Activated CD4-positive, alpha-beta T cell treated with anti-CD3 and anti-CD28 coated beads, Interleukin-2, Interleukin-6, amounts not matched to agents 100 ng/mL and 50 ng/mL, durations not matched to agents 16 hours and 8 hours (primary cell): ENCODE results near the gene ICA1.
"Not testable (repeated sequence)": the region's sequence is repeated elsewhere in the genome, so short reads cannot be mapped to it uniquely, and the experiment has no call there.

ENCODE experiments used
- DNase-seq: peaks from one replicate; pipeline ENCODE4 v3.0.0-alpha.2; 2020

Gene ICA1

GRCh38 chr7:8261711-8262695 lies at the start of gene ICA1:
TSS of gene ICA1 (minus strand) at chr7:8262167. CDS start at chr7:8235926, 26,241 bp downstream.
- peak; percentile 41 for DNase-seq

GRCh38 chr7:8310876-8311275 lies 48.9 kb upstream of the ICA1 start:
- DNase-seq, result no peak

GRCh38 chr7:8305625-8306388 lies 43.8 kb upstream of the ICA1 start:
- no peak for DNase-seq

- no peak for DNase-seq
These were observed 43.1 kb upstream of the ICA1 start for GRCh38 chr7:8305104-8305503.

- no peak for DNase-seq
These were observed 42.0 kb upstream of the ICA1 start for GRCh38 chr7:8303904-8304528.

GRCh38 chr7:8297023-8297422 lies 35.1 kb upstream of the ICA1 start:
- DNase-seq, result not testable (repeated sequence)

- DNase-seq, result no peak
These were observed 34.3 kb upstream of the ICA1 start for GRCh38 chr7:8296362-8296659.

GRCh38 chr7:8295638-8296361 lies 33.8 kb upstream of the ICA1 start:
- DNase-seq, result peak; percentile 69

- no peak for DNase-seq
These were observed 29.6 kb upstream of the ICA1 start for GRCh38 chr7:8291397-8292141.

- DNase-seq, result no peak
These were observed 28.8 kb upstream of the ICA1 start for GRCh38 chr7:8290645-8291308.

GRCh38 chr7:8286118-8286517 lies 24.2 kb upstream of the ICA1 start:
- no peak for DNase-seq

GRCh38 chr7:8285155-8285554 lies 23.2 kb upstream of the ICA1 start:
- DNase-seq, result no peak

- DNase-seq, result no peak
These were observed 22.6 kb upstream of the ICA1 start for GRCh38 chr7:8284606-8285005.

- no peak for DNase-seq
These were observed 22.0 kb upstream of the ICA1 start for GRCh38 chr7:8283968-8284367.

- no peak for DNase-seq
These were observed 20.9 kb upstream of the ICA1 start for GRCh38 chr7:8282871-8283270.

GRCh38 chr7:8282162-8282561 lies 20.2 kb upstream of the ICA1 start:
- DNase-seq, result no peak

- DNase-seq, result no peak
These were observed 16.2 kb upstream of the ICA1 start for GRCh38 chr7:8278183-8278582.

- no peak for DNase-seq
These were observed 15.5 kb upstream of the ICA1 start for GRCh38 chr7:8277394-8277982.

- DNase-seq, result no peak
These were observed 12.6 kb upstream of the ICA1 start for GRCh38 chr7:8274589-8274988.

- DNase-seq, result no peak
These were observed 10.0 kb upstream of the ICA1 start for GRCh38 chr7:8271960-8272359.

GRCh38 chr7:8263048-8263447 lies 1.1 kb upstream of the ICA1 start:
- DNase-seq, result no peak
